ENCODE results near the gene RTCB. TPM values are rescaled to one million over a fixed set of nuclear protein-coding genes. Genes with fewer than 3 reads are reported as not detected.

Gene RTCB
- total and polyA plus RNA-seq, 4 donors = 20.5 to 70.6 (median 63.7) TPM

- peak; percentile 37 for TF ChIP-seq CTCF (IDR thresholded peaks at IDR 0.05; ENCODE audit: control extremely low read depth, extremely low read depth)
- WGBS, 2 donors = 45 to 64% methylated on average over 4 of the region's 4 CpGs
- Histone ChIP-seq H3K4me1 (ENCODE audit: control insufficient read depth in 5 of 5, insufficient read depth in 5 of 5, low read length in 5 of 5) (no peaks in the 10 kb centered on the region), H3K9me3 (ENCODE audit: control insufficient read depth in 4 of 4, insufficient read depth in 3 of 4, low read length in 3 of 4) (no peaks in the 10 kb centered on the region), H3K4me3 (no peak overlapping the region), H3K9ac (ENCODE audit: insufficient read depth in 1 of 2, low read length in 2 of 2) (no peak overlapping the region), H3K36me3 (ENCODE audit: control insufficient read depth in 4 of 4, insufficient read depth in 4 of 4, low read length in 4 of 4) (no peaks in the 10 kb centered on the region), H3K27me3 (ENCODE audit: control insufficient read depth in 3 of 3, insufficient read depth in 3 of 3, low read length in 2 of 3) (no peaks in the 10 kb centered on the region), H3K27ac (ENCODE audit: low read depth in 1 of 2, low read length in 1 of 2) (no peak overlapping the region)
- no peak for ATAC-seq (ENCODE audit: insufficient read depth, low FRiP score)
- DNase-seq = peak in 2 of 3 donors; percentile 5 to 10
These were observed 33.3 kb downstream of the RTCB start for GRCh38 chr22:32378707-32379272.

GRCh38 chr22:32376681-32377080 is 35.4 kb downstream of the RTCB start:
- no peak for DNase-seq
- Histone ChIP-seq H3K27ac (ENCODE audit: low read depth in 1 of 2, low read length in 1 of 2) (no peak overlapping the region), H3K4me1 (ENCODE audit: control insufficient read depth in 5 of 5, insufficient read depth in 5 of 5, low read length in 5 of 5) (no peaks in the 10 kb centered on the region), H3K9ac (ENCODE audit: insufficient read depth in 1 of 2, low read length in 2 of 2) (no peak overlapping the region), H3K4me3 (no peak overlapping the region), H3K27me3 (ENCODE audit: control insufficient read depth in 3 of 3, insufficient read depth in 3 of 3, low read length in 2 of 3) (no peaks in the 10 kb centered on the region), H3K9me3 (ENCODE audit: control insufficient read depth in 4 of 4, insufficient read depth in 3 of 4, low read length in 3 of 4) (no peaks in the 10 kb centered on the region), H3K36me3 (ENCODE audit: control insufficient read depth in 4 of 4, insufficient read depth in 4 of 4, low read length in 4 of 4) (no peaks in the 10 kb centered on the region)
- 82 to 91% methylated on average over 5 of the region's 5 CpGs for WGBS, 2 donors
- TF ChIP-seq CTCF (IDR thresholded peaks at IDR 0.05; ENCODE audit: control extremely low read depth, extremely low read depth) = no peak
- ATAC-seq (ENCODE audit: insufficient read depth, low FRiP score) = no peak

- no peak for ATAC-seq (ENCODE audit: insufficient read depth, low FRiP score)
- 81 to 93% methylated on average over 7 of the region's 7 CpGs for WGBS, 2 donors
These were observed 36.2 kb downstream of the RTCB start for GRCh38 chr22:32375678-32376450.

More at GRCh38 chr22:32375678-32376450, 36.2 kb downstream of the RTCB start:
- TF ChIP-seq CTCF (IDR thresholded peaks at IDR 0.05; ENCODE audit: control extremely low read depth, extremely low read depth) = no peak
- no peaks in the 10 kb centered on the region for H3K9me3 ChIP-seq (ENCODE audit: control insufficient read depth in 4 of 4, insufficient read depth in 3 of 4, low read length in 3 of 4)
- no peak for DNase-seq
- H3K27me3 ChIP-seq (ENCODE audit: control insufficient read depth in 3 of 3, insufficient read depth in 3 of 3, low read length in 2 of 3) = no peaks in the 10 kb centered on the region
- no peak overlapping the region for H3K27ac ChIP-seq (ENCODE audit: low read depth in 1 of 2, low read length in 1 of 2)
- no peak overlapping the region for H3K9ac ChIP-seq (ENCODE audit: insufficient read depth in 1 of 2, low read length in 2 of 2)
- no peaks in the 10 kb centered on the region for H3K36me3 ChIP-seq (ENCODE audit: control insufficient read depth in 4 of 4, insufficient read depth in 4 of 4, low read length in 4 of 4)
- no peaks in the 10 kb centered on the region for H3K4me1 ChIP-seq (ENCODE audit: control insufficient read depth in 5 of 5, insufficient read depth in 5 of 5, low read length in 5 of 5)
- H3K4me3 ChIP-seq = no peak overlapping the region

Measured in lung (tissue), 12 donors.